Endothelial cell of umbilical vein (primary cell): ENCODE data around the gene CDCP1. TPM values are rescaled to one million over a fixed set of nuclear protein-coding genes. Genes with fewer than 3 reads are reported as not detected.

Experiments used
- BruUV-seq: library from RNA; stranded (reverse); fragments of 400-500 nt; replicated peaks from 2 replicates; lab custom pipeline; 2021; lab: Mats Ljungman, UMichigan
- CTCF ChIA-PET: fragments of 300-600, 350-600 bp; sonication (Branson Sonifier 250); formaldehyde crosslinking; loops from one replicate; lab custom pipeline; 2021; ENCODE audit warnings: antibody characterized with exemption, inconsistent platforms; lab: Charles Lee
- POLR2A ChIA-PET: fragments of 300-600, 350-600 bp; sonication (Branson Sonifier 250); formaldehyde crosslinking; loops from one replicate; lab custom pipeline; 2021; ENCODE audit warnings: antibody characterized with exemption, inconsistent platforms; lab: Charles Lee
- DNase-seq: peaks from one replicate; pipeline ENCODE4 v3.0.0-alpha.2; 2011; ENCODE audit warnings: low read depth, low spot score
- FAIRE-seq: peaks from 2 replicates; lab custom pipeline; 2011; peaks lifted over from hg19 to GRCh38; lab: Jason Lieb, UNC
- H2AFZ ChIP-seq: 2 replicates; pipeline ENCODE4 v1.6.0; 2012; ENCODE audit warnings: low read depth, low read length, control low read depth, inconsistent platforms
- H3K27ac ChIP-seq: 2 replicates; pipeline ENCODE4 v1.5.1; 2011; ENCODE audit warnings: low read depth, mild to moderate bottlenecking, control low read depth, low read length, moderate library complexity; ENCODE audit not compliant: insufficient read depth
- H3K27me3 ChIP-seq, 2 experiments: 2 replicates each; pipeline versions ENCODE4 v1.6.0 to v1.6.1; 2011; ENCODE audit warnings: low read length in 2 of 2, mixed read lengths in 1 of 2; ENCODE audit not compliant: control insufficient read depth in 2 of 2, insufficient read depth in 2 of 2
- H3K36me3 ChIP-seq, 2 experiments: 2 replicates in 1 of 2; 3 replicates in 1 of 2; pipeline ENCODE4 v1.5.1; 2011; ENCODE audit warnings: low read length in 2 of 2, mild to moderate bottlenecking in 1 of 2, moderate library complexity in 1 of 2; ENCODE audit not compliant: control insufficient read depth in 2 of 2, insufficient read depth in 2 of 2; ENCODE audit errors: extremely low read depth in 1 of 2
- H3K4me1 ChIP-seq: 3 replicates; pipeline ENCODE4 v1.5.1; 2011; ENCODE audit warnings: mild to moderate bottlenecking, low read length; ENCODE audit not compliant: control insufficient read depth, insufficient read depth; ENCODE audit errors: extremely low read depth
- H3K4me2 ChIP-seq: 2 replicates; pipeline ENCODE4 v1.6.1; 2011; ENCODE audit warnings: low read length, control low read depth, mixed read lengths; ENCODE audit not compliant: insufficient read depth
- H3K4me3 ChIP-seq, 3 experiments: fragments of 200-600 bp in 1 of 3; sonication (generic), shearing (Covaris generic) in 1 of 3; replicated peaks in 1 of 3; 2 replicates each; pipeline ENCODE4 v1.5.1; 2011 to 2016; ENCODE audit warnings: control low read depth in 3 of 3, low read length in 3 of 3, mild to moderate bottlenecking in 2 of 3, inconsistent platforms in 1 of 3, low read depth in 1 of 3, moderate library complexity in 1 of 3; ENCODE audit not compliant: insufficient read depth in 1 of 3
- H3K79me2 ChIP-seq: 2 replicates; pipeline ENCODE4 v1.6.0; 2012; ENCODE audit warnings: low read length, inconsistent platforms; ENCODE audit not compliant: control insufficient read depth, insufficient read depth
- H3K9ac ChIP-seq: replicated peaks from 2 replicates; pipeline ENCODE3; 2011; ENCODE audit warnings: low read length, control low read depth; ENCODE audit not compliant: insufficient read depth; ENCODE audit errors: extremely low read depth
- H3K9me1 ChIP-seq: replicated peaks from 3 replicates; pipeline ENCODE4 v1.6.0; 2011; ENCODE audit warnings: mild to moderate bottlenecking, low read length; ENCODE audit not compliant: control insufficient read depth, insufficient read depth; ENCODE audit errors: extremely low read depth
- H3K9me3 ChIP-seq: replicated peaks from 2 replicates; pipeline ENCODE4 v1.5.1; 2012; ENCODE audit warnings: low read length, inconsistent platforms; ENCODE audit not compliant: control insufficient read depth, insufficient read depth
- H4K20me1 ChIP-seq: replicated peaks from 2 replicates; pipeline ENCODE3; 2011; ENCODE audit warnings: mild to moderate bottlenecking, low read length; ENCODE audit not compliant: control insufficient read depth, insufficient read depth; ENCODE audit errors: extremely low read depth
- CTCF ChIP-seq, 2 donors: IDR thresholded peaks; 1 replicate in 1 of 2; 2 replicates in 1 of 2; pipeline ENCODE4 v1.5.1; 2011; ENCODE audit warnings: low read length in 2 of 2, mild to moderate bottlenecking in 2 of 2, moderate library complexity in 2 of 2, control low read depth in 1 of 2, inconsistent platforms in 1 of 2, low read depth in 1 of 2; ENCODE audit not compliant: insufficient read depth in 1 of 2; ENCODE audit errors: extremely low read depth in 1 of 2
- EZH2 ChIP-seq: IDR thresholded peaks from 2 replicates; pipeline ENCODE4 v1.6.1; 2012; ENCODE audit warnings: borderline replicate concordance, low read depth, mild to moderate bottlenecking, moderate library complexity, low read length, inconsistent platforms; ENCODE audit not compliant: severe bottlenecking
- FOS ChIP-seq: IDR thresholded peaks from 2 replicates; pipeline ENCODE4 v1.6.1; 2011; ENCODE audit warnings: mild to moderate bottlenecking, low read length, moderate library complexity, borderline replicate concordance; ENCODE audit not compliant: insufficient read depth
- GATA2 ChIP-seq: IDR thresholded peaks from 2 replicates; pipeline ENCODE4 v1.7.0; 2011; ENCODE audit warnings: low read depth, mild to moderate bottlenecking, moderate library complexity, mixed read lengths, low read length; ENCODE audit not compliant: insufficient read length, insufficient read depth
- JUN ChIP-seq: IDR thresholded peaks from 2 replicates; pipeline ENCODE4 v1.6.1; 2011; ENCODE audit warnings: borderline replicate concordance, low read depth; ENCODE audit not compliant: insufficient read length, insufficient read depth
- MAX ChIP-seq: IDR thresholded peaks from 2 replicates; pipeline ENCODE4 v1.6.1; 2011; ENCODE audit not compliant: insufficient read depth, insufficient read length
- MYC ChIP-seq: IDR thresholded peaks from one replicate; pipeline ENCODE4 v1.6.1; 2011; ENCODE audit warnings: mild to moderate bottlenecking, low read depth, low read length
- POLR2A ChIP-seq: IDR thresholded peaks from 2 replicates; pipeline ENCODE4 v1.6.1; 2012; ENCODE audit warnings: low read depth, mild to moderate bottlenecking, control low read depth, low read length
- POLR2AphosphoS5 ChIP-seq: IDR thresholded peaks from 2 replicates; pipeline ENCODE4 v1.6.1; 2012; ENCODE audit warnings: low read depth, mild to moderate bottlenecking, control low read depth, low read length, moderate library complexity; ENCODE audit not compliant: insufficient read depth
- dilution Hi-C: fragments of 300-500 bp; cut with MboI; formaldehyde crosslinking; loops from one replicate; pipeline ENCODE4 v1.15.0; 2019; ENCODE audit warnings: low sequenced_read_pairs; ENCODE audit not compliant: extremely low pct_ligation_motif_present
- intact Hi-C: fragments of 100-400 bp; cut with micrococcal nuclease; formaldehyde crosslinking; loops from one replicate; pipeline ENCODE4 v1.10.0; 2022
- polyA plus RNA-seq, 4 experiments: library from polyadenylated mRNA; depleted of rRNA in 3 of 4; stranded (reverse) in 3 of 4; unstranded in 1 of 4; fragments of >200 nt; gene quantifications; 2 replicates each; pipeline versions ENCODE4 v1.2.1 to v1.2.3, GENCODE V29; 2011 to 2012; ENCODE audit warnings: missing spikeins in 1 of 4
- total RNA-seq: library from RNA; stranded (reverse); gene quantifications from 2 replicates; pipeline ENCODE4 v1.2.3, GENCODE V29; 2021

CDCP1 gene
- total and polyA plus RNA-seq, 2 donors (not counting 3 experiments of a cell fraction or from before 2014, with no cell fraction given) = 0.01 to 0.22 TPM

GRCh38 chr3:45187694-45188141 lies 41.5 kb upstream of the CDCP1 start:
- no peaks in the 10 kb centered on the region for H3K27me3 ChIP-seq
- no peaks in the 10 kb centered on the region for H3K36me3 ChIP-seq
- intact Hi-C loops (no loop called here), dilution Hi-C loops (no loop called here)
- DNase-seq = no peak
- H3K9ac ChIP-seq = no peak overlapping the region
- no peak overlapping the region for H3K27ac ChIP-seq
- H3K4me1 ChIP-seq = no peaks in the 10 kb centered on the region
- TF ChIP-seq MAX = no peak
- no peak for TF ChIP-seq FOS
- TF ChIP-seq POLR2A = no peak
- no peak for TF ChIP-seq CTCF (IDR thresholded peaks at IDR 0.05; ENCODE audit: extremely low read depth in 1 of 2, insufficient read depth in 1 of 2, low read depth in 1 of 2, low read length in 2 of 2)
- TF ChIP-seq GATA2 = no peak
- H3K79me2 ChIP-seq = no peaks in the 10 kb centered on the region
- H2AFZ ChIP-seq = no peak overlapping the region
- no peaks in the 10 kb centered on the region for H4K20me1 ChIP-seq
- no peaks in the 10 kb centered on the region for H3K9me3 ChIP-seq
- ChIA-PET CTCF (interaction anchor here (0.6 to 1.5 kb wide), 2 partner anchors 22 to 421 kb away, joined by 3 to 4 read pairs; no protein-coding TSS in a partner anchor), POLR2A (no interaction called here)
- H3K9me1 ChIP-seq = no peaks in the 10 kb centered on the region
- no peak for FAIRE-seq
- BruUV-seq = no TSS peak
- no peak overlapping the region for H3K4me3 ChIP-seq
- no peak overlapping the region for H3K4me2 ChIP-seq

GRCh38 chr3:45186871-45187270 lies 40.7 kb upstream of the CDCP1 start:
- BruUV-seq = no TSS peak
- DNase-seq = no peak
- Histone ChIP-seq H3K4me1 (no peaks in the 10 kb centered on the region), H3K9me1 (no peaks in the 10 kb centered on the region), H4K20me1 (no peaks in the 10 kb centered on the region), H3K79me2 (no peaks in the 10 kb centered on the region), H3K9me3 (no peaks in the 10 kb centered on the region), H3K27ac (no peak overlapping the region), H3K9ac (no peak overlapping the region), H3K4me3 (no peak overlapping the region), H3K4me2 (no peak overlapping the region), H3K27me3 (no peaks in the 10 kb centered on the region), H3K36me3 (no peaks in the 10 kb centered on the region), H2AFZ (no peak overlapping the region)
- POLR2A ChIA-PET = no interaction called here
- TF ChIP-seq FOS = no peak
- TF ChIP-seq POLR2AphosphoS5 = no peak
- no peak for TF ChIP-seq MAX
- no peak for TF ChIP-seq CTCF (IDR thresholded peaks at IDR 0.05; ENCODE audit: extremely low read depth in 1 of 2, insufficient read depth in 1 of 2, low read depth in 1 of 2, low read length in 2 of 2)
- no peak for TF ChIP-seq GATA2
- no peak for TF ChIP-seq EZH2
- no peak for TF ChIP-seq POLR2A
- TF ChIP-seq MYC = no peak
- TF ChIP-seq JUN = no peak
- intact Hi-C loops = no loop called here
- FAIRE-seq = no peak
- dilution Hi-C loops = no loop called here
- CTCF ChIA-PET = interaction anchor here (1.5 kb wide), 1 partner anchor 23 kb away, joined by 4 read pairs; no protein-coding TSS in a partner anchor
